Kidney capillary endothelial cell (primary cell): Measurements from ENCODE around the gene PCDH18.
A peak's percentile ranks its signal among the peaks of the same experiment; 100 is the strongest.
"Not testable (repeated sequence)": the region's sequence is repeated elsewhere in the genome, so short reads cannot be mapped to it uniquely, and the experiment has no call there.

Experiments used
- DNase-seq: peaks from one replicate; pipeline ENCODE4 v3.0.0-alpha.2; 2018; ENCODE audit warnings: low spot score

The PCDH18 gene

GRCh38 chr4:137528673-137529072 lies 3.6 kb downstream of the PCDH18 start:
- no peak for DNase-seq

GRCh38 chr4:137526681-137527080 lies 5.6 kb downstream of the PCDH18 start:
- no peak for DNase-seq

- no peak for DNase-seq
Observed at GRCh38 chr4:137524725-137525369, 7.4 kb downstream of the PCDH18 start.

GRCh38 chr4:137523329-137523728 lies 9.0 kb downstream of the PCDH18 start:
- DNase-seq: no peak

GRCh38 chr4:137521053-137521452 lies 11.2 kb downstream of the PCDH18 start:
- DNase-seq: no peak

GRCh38 chr4:137519406-137519805 lies 12.9 kb downstream of the PCDH18 start:
- peak; percentile 60 for DNase-seq

GRCh38 chr4:137517323-137517722 lies 15.0 kb downstream of the PCDH18 start:
- DNase-seq: not testable (repeated sequence)

- no peak for DNase-seq
Observed at GRCh38 chr4:137514406-137515111, 17.7 kb downstream of the PCDH18 start.

- DNase-seq: peak; percentile 76
Observed at GRCh38 chr4:137510557-137511265, 21.6 kb downstream of the PCDH18 start.

GRCh38 chr4:137509855-137510282 lies 22.4 kb downstream of the PCDH18 start:
- DNase-seq: no peak

GRCh38 chr4:137502339-137503129 lies 29.8 kb downstream of the PCDH18 start:
- no peak for DNase-seq

- not testable (repeated sequence) for DNase-seq
Observed at GRCh38 chr4:137496267-137496666, 36.0 kb downstream of the PCDH18 start.

- DNase-seq: no peak
Observed at GRCh38 chr4:137495578-137495977, 36.7 kb downstream of the PCDH18 start.

- DNase-seq: peak; percentile 10
Observed at GRCh38 chr4:137483313-137483959, 48.9 kb downstream of the PCDH18 start.

- DNase-seq: not testable (repeated sequence)
Observed at GRCh38 chr4:137479657-137480056, 52.6 kb downstream of the PCDH18 start.

GRCh38 chr4:137476345-137476744 lies 55.9 kb downstream of the PCDH18 start:
- no peak for DNase-seq

- DNase-seq: no peak
Observed at GRCh38 chr4:137474711-137475301, 57.5 kb downstream of the PCDH18 start.

GRCh38 chr4:137471895-137472294 lies 60.4 kb downstream of the PCDH18 start:
- DNase-seq: no peak

- DNase-seq: no peak
Observed at GRCh38 chr4:137471461-137471860, 60.8 kb downstream of the PCDH18 start.

GRCh38 chr4:137470806-137471205 lies 61.5 kb downstream of the PCDH18 start:
- no peak for DNase-seq
